Skeletal muscle tissue (tissue), 2 donors: Measurements from ENCODE around the gene MPIG6B. TPM values are rescaled to one million over a fixed set of nuclear protein-coding genes. Genes with fewer than 3 reads are reported as not detected.

Experiments used
- small RNA-seq: library from RNA; depleted of rRNA; stranded (forward); fragments of <200 nt; gene quantifications from one replicate; pipeline ENCODE3, GENCODE V24; 2014
- total RNA-seq: library from RNA; depleted of rRNA; stranded (reverse); fragments of >200 nt; gene quantifications from one replicate; pipeline ENCODE4 v1.2.3, GENCODE V29; 2014

Gene MPIG6B
- total RNA-seq, 1 donor from 2014 or later, result 0.52 TPM

Small RNA genes within 50 kb of the gene (small RNA-seq; reads per million reads assigned to genes)
- gene LY6G6D, result not detected
- not detected for gene MIR4646
- not detected for gene MSH5-SAPCD1
- gene RNU6-850P, result not detected
- not detected for gene SAPCD1

Other genes with a start within 250 kb of the MPIG6B start
- 0.52 TPM for gene MICB, start 225.2 kb upstream of the MPIG6B start, total RNA-seq
- not detected for gene MCCD1, start 194.4 kb upstream of the MPIG6B start, total RNA-seq
- 436 TPM for gene DDX39B, start 181.4 kb upstream of the MPIG6B start, total RNA-seq
- gene ATP6V1G2, start 176.8 kb upstream of the MPIG6B start, total RNA-seq, result 1.0 TPM
- 20.4 TPM for gene NFKBIL1, start 175.8 kb upstream of the MPIG6B start, total RNA-seq
- not detected for gene LTA, start 151.1 kb upstream of the MPIG6B start, total RNA-seq
- not detected for gene TNF, start 147.8 kb upstream of the MPIG6B start, total RNA-seq
- gene LTB, start 140.9 kb upstream of the MPIG6B start, total RNA-seq, result 2.1 TPM
- 3.7 TPM for gene LST1, start 137.1 kb upstream of the MPIG6B start, total RNA-seq
- gene NCR3, start 130.4 kb upstream of the MPIG6B start, total RNA-seq, result not detected
- gene AIF1, start 108.1 kb upstream of the MPIG6B start, total RNA-seq, result 19.8 TPM
- 30.8 TPM for gene PRRC2A, start 102.7 kb upstream of the MPIG6B start, total RNA-seq
- gene BAG6, start 70.7 kb upstream of the MPIG6B start, total RNA-seq, result 118 TPM
- gene APOM, start 67.5 kb upstream of the MPIG6B start, total RNA-seq, result 1.0 TPM
- gene C6orf47, start 62.6 kb upstream of the MPIG6B start, total RNA-seq, result 18.3 TPM
- 16.2 TPM for gene GPANK1, start 58.4 kb upstream of the MPIG6B start, total RNA-seq
- 68.4 TPM for gene CSNK2B, start 57.3 kb upstream of the MPIG6B start, total RNA-seq
- 2.6 TPM for gene LY6G5B, start 53.4 kb upstream of the MPIG6B start, total RNA-seq
- not detected for gene LY6G5C, start 42.3 kb upstream of the MPIG6B start, total RNA-seq
- gene ABHD16A, start 20.0 kb upstream of the MPIG6B start, total RNA-seq, result 50.1 TPM
- not detected for gene LY6G6F, start 16.5 kb upstream of the MPIG6B start, total RNA-seq
- gene LY6G6D, start 8.0 kb upstream of the MPIG6B start, total RNA-seq, result not detected
- not detected for gene LY6G6C, start 1.6 kb upstream of the MPIG6B start, total RNA-seq
- 73.1 TPM for gene DDAH2, start 5.9 kb downstream of the MPIG6B start, total RNA-seq
- gene CLIC1, start 13.2 kb downstream of the MPIG6B start, total RNA-seq, result 152 TPM
- 3.1 TPM for gene MSH5, start 16.6 kb downstream of the MPIG6B start, total RNA-seq
- 1.0 TPM for gene SAPCD1, start 39.3 kb downstream of the MPIG6B start, total RNA-seq
- gene VWA7, start 54.0 kb downstream of the MPIG6B start, total RNA-seq, result 1.0 TPM
- gene VARS1, start 72.4 kb downstream of the MPIG6B start, total RNA-seq, result 42.3 TPM
- gene LSM2, start 83.6 kb downstream of the MPIG6B start, total RNA-seq, result 45.9 TPM
- 5.2 TPM for gene HSPA1L, start 91.9 kb downstream of the MPIG6B start, total RNA-seq
- gene HSPA1A, start 92.2 kb downstream of the MPIG6B start, total RNA-seq, result 133 TPM
- gene HSPA1B, start 104.4 kb downstream of the MPIG6B start, total RNA-seq, result 117 TPM
- 23.0 TPM for gene NEU1, start 139.4 kb downstream of the MPIG6B start, total RNA-seq
- 0.52 TPM for gene SLC44A4, start 155.6 kb downstream of the MPIG6B start, total RNA-seq
- gene EHMT2, start 174.3 kb downstream of the MPIG6B start, total RNA-seq, result 24.0 TPM
- gene ZBTB12, start 178.7 kb downstream of the MPIG6B start, total RNA-seq, result 6.3 TPM
- 8.4 TPM for gene C2, start 204.3 kb downstream of the MPIG6B start, total RNA-seq
- gene CFB, start 222.7 kb downstream of the MPIG6B start, total RNA-seq, result 3.7 TPM
- gene NELFE, start 235.6 kb downstream of the MPIG6B start, total RNA-seq, result 61.6 TPM
- gene SKIC2, start 235.8 kb downstream of the MPIG6B start, total RNA-seq, result 25.1 TPM
- gene DXO, start 248.8 kb downstream of the MPIG6B start, total RNA-seq, result 4.7 TPM